Neural crest cell (in vitro differentiated cells): ENCODE data around the gene ORC1. TPM values are rescaled to one million over a fixed set of nuclear protein-coding genes. Genes with fewer than 3 reads are reported as not detected.

ENCODE experiments used
- DNase-seq: peaks from one replicate; pipeline ENCODE4 v3.0.0; 2021; ENCODE audit warnings: low read depth, mixed read lengths, low spot score
- H3K27ac Mint-ChIP-seq: one replicate; pipeline ENCODE4 v1.8.0; 2021; ENCODE audit warnings: mild to moderate bottlenecking, mixed read lengths; ENCODE audit not compliant: unreplicated experiment
- H3K27me3 Mint-ChIP-seq: 2 replicates; pipeline ENCODE4 v1.8.0; 2021; ENCODE audit warnings: low read depth, mild to moderate bottlenecking, mixed read lengths
- H3K36me3 Mint-ChIP-seq: 2 replicates; pipeline ENCODE4 v1.8.0; 2021; ENCODE audit warnings: low read depth, mild to moderate bottlenecking, mixed read lengths
- H3K4me1 Mint-ChIP-seq: 2 replicates; pipeline ENCODE4 v1.8.0; 2021; ENCODE audit warnings: mixed read lengths
- H3K4me3 Mint-ChIP-seq: one replicate; pipeline ENCODE4 v1.8.0; 2021; ENCODE audit warnings: mild to moderate bottlenecking, mixed read lengths
- H3K9me3 Mint-ChIP-seq: 2 replicates; pipeline ENCODE4 v1.8.0; 2021; ENCODE audit warnings: mixed read lengths
- CTCF ChIP-seq: fragments of 200-600 bp; sonication (generic); conservative IDR thresholded peaks from 2 replicates; pipeline ENCODE4 v1.5.0; 2021; ENCODE audit warnings: antibody characterized with exemption, mild to moderate bottlenecking
- total RNA-seq: library from RNA; stranded (reverse); gene quantifications from 2 replicates; pipeline ENCODE4 v1.2.1, GENCODE V29; 2021

ORC1 gene
- total RNA-seq, 1 donor from 2014 or later, result 36.9 TPM

- no peaks in the 10 kb centered on the region for H3K4me1 Mint-ChIP-seq
- peaks cover 4% of the 10 kb centered on the region for H3K36me3 Mint-ChIP-seq
- no peak for TF ChIP-seq CTCF
- H3K27me3 Mint-ChIP-seq, result no peaks in the 10 kb centered on the region
- DNase-seq, result no peak
- no peak overlapping the region for H3K27ac Mint-ChIP-seq
- H3K9me3 Mint-ChIP-seq, result no peaks in the 10 kb centered on the region
- H3K4me3 Mint-ChIP-seq, result no peak overlapping the region
Measured at GRCh38 chr1:52332411-52332810, 71.8 kb downstream of the ORC1 start.

DNA sequence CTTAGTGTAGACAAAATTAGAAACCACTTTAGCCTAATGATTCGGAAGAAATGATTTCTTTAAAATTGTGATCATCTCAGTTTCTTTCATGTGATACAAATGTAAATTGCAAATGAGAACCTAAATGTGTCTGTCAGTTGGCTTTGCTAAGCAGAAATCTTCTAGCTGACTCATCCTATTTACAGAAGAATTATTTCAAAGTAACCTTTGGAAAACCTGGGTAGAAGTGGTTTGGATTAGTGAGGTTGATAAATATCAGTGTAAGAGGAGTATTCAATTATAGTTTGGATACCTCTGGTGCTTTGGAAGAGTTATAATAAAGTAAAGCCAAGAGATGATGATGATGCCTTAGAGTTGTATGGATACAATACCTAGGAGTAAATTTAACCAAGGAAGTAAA lies 75.6 kb downstream of the ORC1 start:
- H3K27me3 Mint-ChIP-seq, result no peaks in the 10 kb centered on the region
- no peak overlapping the region for H3K27ac Mint-ChIP-seq
- H3K36me3 Mint-ChIP-seq, result no peaks in the 10 kb centered on the region

GRCh38 chr1:52325786-52326185 lies 78.4 kb downstream of the ORC1 start:
- no peak overlapping the region for H3K27ac Mint-ChIP-seq
- H3K36me3 Mint-ChIP-seq, result peaks cover 2% of the 10 kb centered on the region
- H3K27me3 Mint-ChIP-seq, result no peaks in the 10 kb centered on the region
- H3K4me1 Mint-ChIP-seq, result no peaks in the 10 kb centered on the region
- TF ChIP-seq CTCF, result no peak
- no peak overlapping the region for H3K4me3 Mint-ChIP-seq
- H3K9me3 Mint-ChIP-seq, result no peaks in the 10 kb centered on the region
- DNase-seq, result no peak

More for the DNA sequence above, 75.6 kb downstream of the ORC1 start:
- H3K9me3 Mint-ChIP-seq, result no peaks in the 10 kb centered on the region
- H3K4me1 Mint-ChIP-seq, result no peaks in the 10 kb centered on the region
- no peak for TF ChIP-seq CTCF
- no peak for DNase-seq
- no peak overlapping the region for H3K4me3 Mint-ChIP-seq

DNA sequence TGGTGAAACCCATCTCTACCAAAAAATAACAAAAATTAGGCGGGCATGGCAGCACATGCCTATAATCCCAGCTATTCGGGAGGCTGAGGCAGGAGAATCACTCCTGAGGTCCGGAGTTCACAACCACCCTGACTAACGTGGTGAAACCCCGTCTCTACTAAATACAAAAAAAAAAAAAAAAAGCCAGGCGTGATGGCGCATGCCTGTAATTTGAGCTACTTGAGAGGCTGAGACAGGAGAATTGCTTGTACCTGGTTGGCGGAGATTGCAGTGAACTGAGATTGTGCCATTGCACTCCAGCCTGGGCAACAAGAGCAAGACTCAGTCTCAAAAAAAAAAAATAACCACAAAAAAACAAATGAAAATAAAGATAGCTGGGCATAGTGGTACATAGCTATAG lies 80.5 kb downstream of the ORC1 start:
- H3K27ac Mint-ChIP-seq, result no peak overlapping the region
- no peaks in the 10 kb centered on the region for H3K27me3 Mint-ChIP-seq
- H3K4me3 Mint-ChIP-seq, result no peak overlapping the region
- no peaks in the 10 kb centered on the region for H3K4me1 Mint-ChIP-seq
- peaks cover 2% of the 10 kb centered on the region for H3K36me3 Mint-ChIP-seq
- no peak for DNase-seq
- TF ChIP-seq CTCF, result no peak
- H3K9me3 Mint-ChIP-seq, result no peaks in the 10 kb centered on the region

Other genes starting within 250 kb of the ORC1 start
- gene CC2D1B, start 38.2 kb downstream of the ORC1 start, total RNA-seq, result 34.5 and 39.0 TPM in 2 replicates
- gene PRPF38A, start 179 bp upstream of the ORC1 start, total RNA-seq, result 81.1 and 83.6 TPM in 2 replicates
- 88.0 and 89.6 TPM in 2 replicates for gene TUT4, start 148.7 kb upstream of the ORC1 start, total RNA-seq
- 30.6 and 31.1 TPM in 2 replicates for gene GPX7, start 197.9 kb upstream of the ORC1 start, total RNA-seq
- 0.65 TPM in 1 of 2 replicates, not detected in the other for gene SHISAL2A, start 228.7 kb upstream of the ORC1 start, total RNA-seq